ENCODE results near the gene UNG. TPM values are rescaled to one million over a fixed set of nuclear protein-coding genes. Genes with fewer than 3 reads are reported as not detected.

Gene UNG
- total and polyA plus RNA-seq, 2 of the 8 experiments (the other 6 are each of a cell fraction or from before 2014, with no cell fraction given) = 71.6 to 163 TPM

DNA sequence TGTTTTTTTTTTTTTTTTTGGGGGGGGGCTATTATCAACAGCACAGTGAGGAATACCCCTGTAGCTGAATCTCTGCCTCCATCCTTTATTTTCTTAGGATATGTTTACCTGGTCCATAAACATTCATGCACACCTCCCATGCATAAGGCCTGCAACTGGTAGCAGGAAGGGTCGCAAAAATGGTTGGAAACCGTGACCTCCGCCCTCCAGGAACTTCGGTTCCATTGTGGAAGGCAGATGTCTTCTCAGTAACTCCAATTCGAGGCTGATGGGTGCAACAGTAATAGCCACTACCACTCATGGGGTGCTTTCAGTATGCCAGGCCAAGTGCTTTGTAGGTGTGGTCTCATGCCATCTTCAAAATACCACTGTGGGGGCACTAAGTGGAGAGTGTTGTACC lies 59.2 kb downstream of the UNG start:
- Histone ChIP-seq H3K14ac (ENCODE audit: insufficient read length) (no peak overlapping the region), H4K8ac (ENCODE audit: extremely low read depth, insufficient read depth, low read length) (no peak overlapping the region), H2BK120ac (replicated peaks; ENCODE audit: low read depth, low read length) (no peak overlapping the region), H3K23me2 (ENCODE audit: low read depth, low read length) (peaks cover 7% of the 10 kb centered on the region), H3K36me3 (ENCODE audit: control insufficient read depth in 2 of 4, insufficient read depth in 4 of 4, low read length in 3 of 4) (no peaks in the 10 kb centered on the region), H3K23ac (ENCODE audit: insufficient read length) (no peak overlapping the region), H2AFZ (ENCODE audit: low read length) (no peak overlapping the region), H2BK15ac (ENCODE audit: low read length) (no peak overlapping the region), H3K4me1 (replicated peaks in 1 of 4; ENCODE audit: control insufficient read depth in 3 of 4, insufficient read depth in 4 of 4, low read length in 3 of 4) (peaks cover 0 to 3% (median 3%) of the 10 kb centered on the region in 4 experiments; a peak in 3 of 7 replicates), H2BK20ac (ENCODE audit: low read length) (no peak overlapping the region), H3K79me2 (ENCODE audit: control insufficient read depth in 1 of 2, insufficient read depth in 2 of 2, low read length in 2 of 2) (peaks cover 0 to 5% of the 10 kb centered on the region in 2 experiments; a peak in 1 of 4 replicates), H3K9me3 (ENCODE audit: insufficient read depth in 2 of 2, low read depth in 1 of 2, low read length in 1 of 2) (no peaks in the 10 kb centered on the region), H3K9ac (replicated peaks in 1 of 4; ENCODE audit: extremely low read depth in 1 of 4, low read depth in 3 of 4, low read length in 3 of 4) (no peak overlapping the region), H2AK5ac (ENCODE audit: low read depth, low read length) (no peak overlapping the region), H3K4me3 (ENCODE audit: extremely low read depth in 1 of 4, insufficient read depth in 2 of 4, low read depth in 3 of 4, low read length in 4 of 4) (no peak overlapping the region), H3K4ac (replicated peaks; ENCODE audit: insufficient read length, low read depth, low read length) (no peak overlapping the region), H3K79me1 (ENCODE audit: low read depth, low read length) (no peaks in the 10 kb centered on the region), H4K91ac (replicated peaks; ENCODE audit: insufficient read length, low read length) (no peak overlapping the region), H3K4me2 (ENCODE audit: insufficient read depth in 1 of 2, low read depth in 2 of 2, low read length in 2 of 2) (no peak overlapping the region), H4K20me1 (replicated peaks in 1 of 2; ENCODE audit: control insufficient read depth in 1 of 2, insufficient read depth in 2 of 2, low read length in 2 of 2) (peaks cover 0 to 1% of the 10 kb centered on the region in 2 experiments), H3K27me3 (replicated peaks in 1 of 4; ENCODE audit: control insufficient read depth in 3 of 4, extremely low read depth in 1 of 4, insufficient read depth in 3 of 4, low read length in 3 of 4) (no peaks in the 10 kb centered on the region; a peak in 2 of 7 replicates), H2BK12ac (ENCODE audit: low read depth, low read length) (no peak overlapping the region), H3K56ac (replicated peaks; ENCODE audit: insufficient read length, low read depth, low read length) (no peak overlapping the region), H3K18ac (ENCODE audit: extremely low read depth, low read length) (no peak overlapping the region), H4K5ac (ENCODE audit: insufficient read length, low read depth, low read length) (no peak overlapping the region), H2BK5ac (ENCODE audit: low read depth, low read length) (no peak overlapping the region), H3K27ac (ENCODE audit: low read depth, low read length) (no peak overlapping the region)
- no peak for DNase-seq (ENCODE audit: low read depth in 1 of 2, low spot score in 2 of 2)
- FAIRE-seq = no peak
- CTCF ChIA-PET (ENCODE audit: partially characterized antibody) = interaction anchor here (0.9 kb wide), 1 partner anchor 22 kb away, joined by 3 read pairs; no protein-coding TSS in a partner anchor
- POLR2A ChIA-PET (ENCODE audit: partially characterized antibody) = no interaction called here
- 95% methylated on average over 5 of the region's 5 CpGs; no CpG with 5 or more reads in 1 of the 2 experiments for WGBS, 2 experiments (ENCODE audit: extremely low coverage in 1 of 2, insufficient coverage in 1 of 2, insufficient read length in 1 of 2, insufficient replicate concordance in 2 of 2, low coverage in 1 of 2, low lambda C conversion rate in 2 of 2, missing lambda C conversion rate in 1 of 2)
- no peak for TF ChIP-seq YY1 (IDR thresholded peaks at IDR 0.05; ENCODE audit: low read depth, low read length)
- no peak for TF ChIP-seq MAFK (IDR thresholded peaks at IDR 0.05; ENCODE audit: low read depth, low read length)
- TF ChIP-seq, protein P1, sequence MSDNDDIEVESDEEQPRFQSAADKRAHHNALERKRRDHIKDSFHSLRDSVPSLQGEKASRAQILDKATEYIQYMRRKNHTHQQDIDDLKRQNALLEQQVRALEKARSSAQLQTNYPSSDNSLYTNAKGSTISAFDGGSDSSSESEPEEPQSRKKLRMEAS (IDR thresholded peaks at IDR 0.05) = no peak
- TF ChIP-seq BACH1 (IDR thresholded peaks at IDR 0.05; ENCODE audit: low read length) = no peak
- TF ChIP-seq NRF1 (IDR thresholded peaks at IDR 0.05; ENCODE audit: low read depth, low read length) = no peak
